Kidney (tissue), 14 donors: ENCODE data around the gene SOX2. TPM values are rescaled to one million over a fixed set of nuclear protein-coding genes. Genes with fewer than 3 reads are reported as not detected.

ENCODE experiments used
- DNase-seq, 5 donors: peaks; one replicate each; pipeline ENCODE4 v3.0.0-alpha.2; 2013 to 2020
- FAIRE-seq: peaks from 2 replicates; lab custom pipeline; 2012; peaks lifted over from hg19 to GRCh38; lab: Jason Lieb, UNC
- H3K27ac ChIP-seq, 2 donors: one replicate each; pipeline ENCODE4 v1.7.0; 2013; ENCODE audit warnings: low read depth in 2 of 2, low read length in 2 of 2, inconsistent platforms in 1 of 2
- H3K27me3 ChIP-seq: one replicate; pipeline ENCODE4 v1.7.1; 2013; ENCODE audit warnings: low read length, inconsistent platforms; ENCODE audit not compliant: control insufficient read depth, insufficient read depth
- H3K36me3 ChIP-seq, 3 donors: one replicate each; pipeline versions ENCODE4 v1.7.0 to v1.7.1; 2013; ENCODE audit warnings: low read length in 3 of 3, control low read depth in 1 of 3, inconsistent platforms in 1 of 3; ENCODE audit not compliant: insufficient read depth in 3 of 3, control insufficient read depth in 2 of 3
- H3K4me1 ChIP-seq, 3 donors: one replicate each; pipeline versions ENCODE4 v1.7.0 to v1.7.1; 2013; ENCODE audit warnings: low read length in 3 of 3, inconsistent platforms in 1 of 3, low read depth in 1 of 3; ENCODE audit not compliant: control insufficient read depth in 2 of 3, insufficient read depth in 2 of 3
- H3K4me3 ChIP-seq, 3 donors: one replicate each; pipeline versions ENCODE4 v1.7.0 to v1.8.1; 2013; ENCODE audit warnings: low read length in 3 of 3, control low read depth in 1 of 3, inconsistent platforms in 1 of 3
- H3K9ac ChIP-seq, 3 donors: one replicate each; pipeline versions ENCODE4 v1.7.0 to v1.7.1; 2013; ENCODE audit warnings: low read length in 3 of 3, control low read depth in 1 of 3, inconsistent platforms in 1 of 3
- H3K9me3 ChIP-seq, 3 donors: one replicate each; pipeline versions ENCODE4 v1.7.0 to v1.7.1; 2013; ENCODE audit warnings: low read length in 3 of 3, control low read depth in 1 of 3, inconsistent platforms in 1 of 3; ENCODE audit not compliant: control insufficient read depth in 2 of 3, insufficient read depth in 1 of 3
- CTCF ChIP-seq: IDR thresholded peaks from 3 replicates; pipeline ENCODE4 v1.5.1; 2012; ENCODE audit warnings: mild to moderate bottlenecking, moderate library complexity, borderline replicate concordance; ENCODE audit not compliant: insufficient read depth; ENCODE audit errors: extremely low read depth
- intact Hi-C: fragments of 100-400 bp; cut with DNase I; formaldehyde crosslinking; loops from one replicate; pipeline ENCODE4 v1.11.1; 2022
- polyA plus RNA-seq: library from polyadenylated mRNA; stranded (reverse); fragments of 350-450 nt; fragmentation: Illumina TruSeq; extraction: RNeasy Lipid Tissue Mini Kit (QIAGEN cat#74804); gene quantifications from one replicate; pipeline ENCODE4 v1.2.3, GENCODE V29; 2014; ENCODE audit warnings: low read depth, low replicate concordance; ENCODE audit not compliant: insufficient read depth
- total RNA-seq: library from RNA; stranded (reverse); fragmentation: NEBNext Ultra II Directional; extraction: Animal tissue kit (Norgen Biotek cat#: 25700); gene quantifications from one replicate; pipeline ENCODE4 v1.2.1, GENCODE V29; 2021
- donor health status: control.
- donor health status: control.
- donor health status: control.
- donor health status: control.
- donor health status: control.
- donor health status: DM: yes; HTN: yes; CAD: no.
- donor health status: Normal renal cell carcinoma (clear cell type).

SOX2 gene
- total and polyA plus RNA-seq, 2 donors from 2014 or later = 0.13 TPM; not detected in 1

- no peak overlapping the region for H3K27ac ChIP-seq
- H3K9me3 ChIP-seq = no peaks in the 10 kb centered on the region
- peak in 1 of 5 donors; percentile 27 for DNase-seq
- H3K9ac ChIP-seq = no peak overlapping the region
- H3K36me3 ChIP-seq = no peaks in the 10 kb centered on the region
- no peak for FAIRE-seq
- intact Hi-C loops = no loop called here
- no peak for TF ChIP-seq CTCF
- no peak overlapping the region for H3K4me3 ChIP-seq
- peaks cover 73% of the 10 kb centered on the region for H3K27me3 ChIP-seq
- peaks cover 0 to 7% (median 4%) of the 10 kb centered on the region in 3 donors for H3K4me1 ChIP-seq
Observed at GRCh38 chr3:181699171-181699903, 12.4 kb upstream of the SOX2 start.

- peak; percentile 74 for TF ChIP-seq CTCF
- no peak overlapping the region for H3K4me3 ChIP-seq
- FAIRE-seq (no peak), DNase-seq (peak in 4 of 5 donors; percentile 89 to 95 (median 92))
- no peaks in the 10 kb centered on the region for H3K36me3 ChIP-seq
- H3K4me1 ChIP-seq = peaks cover 0 to 7% (median under 1%) of the 10 kb centered on the region in 3 donors
- intact Hi-C loops = no loop called here
- no peaks in the 10 kb centered on the region for H3K9me3 ChIP-seq
- no peak overlapping the region for H3K27ac ChIP-seq
- H3K9ac ChIP-seq = no peak overlapping the region
- peaks cover 84% of the 10 kb centered on the region for H3K27me3 ChIP-seq
Observed at GRCh38 chr3:181700168-181701087, 11.3 kb upstream of the SOX2 start.

GRCh38 chr3:181701096-181701495, 10.6 kb upstream of the SOX2 start:
- H3K4me3 ChIP-seq = no peak overlapping the region
- no peaks in the 10 kb centered on the region for H3K9me3 ChIP-seq
- DNase-seq (no peak), FAIRE-seq (no peak)
- H3K9ac ChIP-seq = no peak overlapping the region
- no peak overlapping the region for H3K27ac ChIP-seq
- no peaks in the 10 kb centered on the region for H3K36me3 ChIP-seq
- peaks cover 88% of the 10 kb centered on the region for H3K27me3 ChIP-seq
- no peak for TF ChIP-seq CTCF
- intact Hi-C loops = no loop called here
- peaks cover 0 to 5% (median 0%) of the 10 kb centered on the region in 3 donors for H3K4me1 ChIP-seq
